Measurements from ENCODE around the gene TOP1.
"Not testable (repeated sequence)": the region's sequence is repeated elsewhere in the genome, so short reads cannot be mapped to it uniquely, and the experiment has no call there.

The TOP1 gene

DNA sequence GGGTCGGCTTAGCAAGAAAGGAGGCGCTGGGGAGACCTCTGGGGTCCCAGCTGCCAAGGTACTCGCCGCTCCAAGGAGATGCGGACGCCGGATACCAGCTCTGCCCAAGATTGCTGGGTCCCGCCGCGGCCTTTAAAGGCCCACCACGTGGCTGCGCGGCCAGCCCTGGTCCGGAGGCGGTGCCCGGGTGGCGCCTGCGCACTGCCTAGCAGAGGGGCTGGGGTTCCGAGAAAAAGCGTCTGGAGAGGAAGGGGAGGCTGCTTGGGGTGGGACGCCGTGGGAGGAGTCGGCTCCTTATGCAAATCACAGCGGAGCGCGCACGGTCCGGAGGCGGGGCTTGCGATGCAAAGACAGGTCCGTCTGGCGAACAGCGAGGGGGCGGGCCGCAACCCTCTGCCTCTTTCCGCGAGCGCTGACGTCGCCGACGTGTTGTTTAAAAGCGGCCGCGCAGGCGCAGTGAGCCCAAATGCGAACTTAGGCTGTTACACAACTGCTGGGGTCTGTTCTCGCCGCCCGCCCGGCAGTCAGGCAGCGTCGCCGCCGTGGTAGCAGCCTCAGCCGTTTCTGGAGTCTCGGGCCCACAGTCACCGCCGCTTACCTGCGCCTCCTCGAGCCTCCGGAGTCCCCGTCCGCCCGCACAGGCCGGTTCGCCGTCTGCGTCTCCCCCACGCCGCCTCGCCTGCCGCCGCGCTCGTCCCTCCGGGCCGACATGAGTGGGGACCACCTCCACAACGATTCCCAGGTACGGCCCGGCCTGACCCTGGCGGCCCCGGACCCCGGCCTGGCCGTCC lies at the start of gene TOP1:
Gene TOP1 (plus strand): TSS at position 464 of the 791 bp plus-strand sequence. CDS start 246 bp downstream, at position 710.
- DNase-seq = peak; percentile 96

DNA sequence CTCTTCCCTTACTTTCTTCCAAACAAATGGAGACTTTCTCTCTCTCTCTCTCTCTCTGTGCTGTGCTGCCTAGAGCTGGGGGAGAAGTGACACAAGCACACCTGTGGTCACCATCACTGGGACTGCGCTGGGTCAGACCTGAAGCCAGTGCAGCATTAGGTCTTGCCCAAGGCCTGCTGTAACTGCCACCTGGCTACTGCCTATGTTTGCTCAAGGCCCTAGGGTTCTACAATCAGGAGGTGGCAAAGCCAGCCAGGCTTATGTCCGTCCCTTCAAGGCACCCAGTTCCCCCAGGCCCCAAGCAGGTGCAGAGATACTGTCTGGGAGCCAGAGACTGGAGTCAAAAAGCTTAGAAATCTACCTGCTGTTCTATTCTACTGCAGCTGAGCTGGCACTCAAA lies 49.4 kb upstream of the TOP1 start:
- no peak for DNase-seq

GRCh38 chr20:40980106-40980827 lies 48.4 kb upstream of the TOP1 start:
- DNase-seq = no peak

DNA sequence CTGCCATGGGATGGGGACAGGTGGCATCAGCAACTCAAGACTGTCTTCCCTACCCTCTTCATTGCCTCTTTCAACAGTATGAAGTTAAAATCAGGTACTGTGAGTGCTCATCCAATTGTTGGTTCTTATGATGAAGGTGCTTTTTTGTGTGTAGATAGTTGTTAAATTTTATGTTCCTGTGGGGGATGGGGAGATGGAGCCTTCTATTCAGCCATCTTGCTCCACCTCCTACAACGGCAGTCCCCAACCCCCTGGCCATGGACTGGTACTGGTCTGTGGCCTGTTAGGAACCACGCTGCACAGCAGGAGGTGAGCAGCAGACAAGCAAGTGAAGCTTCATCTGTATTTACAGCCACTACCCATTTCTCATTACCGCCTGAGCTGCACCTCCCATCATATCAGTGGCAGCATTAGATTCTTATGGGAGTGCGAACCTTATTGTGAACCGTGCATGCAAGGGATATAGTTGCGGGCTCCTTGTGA lies 47.8 kb upstream of the TOP1 start:
- DNase-seq = no peak

DNA sequence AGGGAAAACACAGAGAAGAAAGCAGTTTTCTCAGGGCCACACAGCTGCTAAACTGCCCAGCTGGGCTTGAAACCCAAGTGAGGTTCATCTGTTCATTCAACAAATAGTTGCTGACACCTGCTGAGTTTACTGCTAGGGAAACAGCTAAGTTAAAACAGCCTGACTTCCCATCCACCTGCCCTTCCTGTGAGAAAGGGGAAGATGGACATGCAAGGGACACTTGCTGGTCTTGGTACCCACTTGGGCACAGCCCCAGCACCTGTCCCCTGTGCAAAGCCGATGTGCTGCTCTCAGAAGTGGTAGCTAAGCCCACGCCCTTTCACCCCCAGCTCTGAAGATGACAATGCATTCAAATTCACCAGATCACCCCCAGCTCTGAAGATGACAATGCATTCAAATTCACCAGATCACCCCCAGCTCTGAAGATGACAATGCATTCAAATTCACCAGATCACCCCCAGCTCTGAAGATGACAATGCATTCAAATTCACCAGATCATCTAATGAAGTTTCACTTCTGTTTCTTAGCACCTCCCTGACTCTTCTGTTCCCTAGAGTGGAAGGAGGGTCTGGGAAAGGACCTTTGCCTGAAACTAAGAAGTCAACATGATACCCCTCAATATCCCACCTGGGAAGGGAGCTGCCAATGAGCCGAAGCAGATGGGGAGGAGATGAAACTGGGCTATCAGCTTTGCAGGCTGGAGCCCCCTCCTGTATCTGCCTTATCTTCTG lies 46.0 kb upstream of the TOP1 start:
- DNase-seq = no peak

GRCh38 chr20:40983898-40984297 lies 44.7 kb upstream of the TOP1 start:
- DNase-seq = no peak

GRCh38 chr20:40984496-40984895 lies 44.1 kb upstream of the TOP1 start:
- no peak for DNase-seq

DNA sequence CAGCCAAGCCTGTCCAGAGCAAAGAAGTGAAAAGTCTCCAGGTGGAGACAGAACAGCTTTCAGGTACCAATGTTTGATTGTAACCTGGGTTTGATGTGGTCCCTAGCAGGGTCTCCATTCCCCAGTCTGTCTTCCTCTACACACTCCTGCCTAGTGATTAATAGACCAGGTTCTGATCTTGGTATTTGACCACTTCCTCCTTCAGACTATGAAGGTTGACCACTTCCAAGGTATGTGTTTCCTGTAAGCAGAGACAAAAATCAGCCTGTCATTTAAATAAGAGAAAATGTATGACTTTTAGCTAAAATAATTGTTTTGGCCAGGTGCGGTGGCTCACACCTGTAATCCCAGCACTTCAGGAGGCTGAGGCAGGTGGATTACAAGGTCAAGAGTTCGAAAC lies 41.8 kb upstream of the TOP1 start:
- no peak for DNase-seq

- DNase-seq = peak; percentile 51
Measured at GRCh38 chr20:40990542-40991120, 38.0 kb upstream of the TOP1 start.

DNA sequence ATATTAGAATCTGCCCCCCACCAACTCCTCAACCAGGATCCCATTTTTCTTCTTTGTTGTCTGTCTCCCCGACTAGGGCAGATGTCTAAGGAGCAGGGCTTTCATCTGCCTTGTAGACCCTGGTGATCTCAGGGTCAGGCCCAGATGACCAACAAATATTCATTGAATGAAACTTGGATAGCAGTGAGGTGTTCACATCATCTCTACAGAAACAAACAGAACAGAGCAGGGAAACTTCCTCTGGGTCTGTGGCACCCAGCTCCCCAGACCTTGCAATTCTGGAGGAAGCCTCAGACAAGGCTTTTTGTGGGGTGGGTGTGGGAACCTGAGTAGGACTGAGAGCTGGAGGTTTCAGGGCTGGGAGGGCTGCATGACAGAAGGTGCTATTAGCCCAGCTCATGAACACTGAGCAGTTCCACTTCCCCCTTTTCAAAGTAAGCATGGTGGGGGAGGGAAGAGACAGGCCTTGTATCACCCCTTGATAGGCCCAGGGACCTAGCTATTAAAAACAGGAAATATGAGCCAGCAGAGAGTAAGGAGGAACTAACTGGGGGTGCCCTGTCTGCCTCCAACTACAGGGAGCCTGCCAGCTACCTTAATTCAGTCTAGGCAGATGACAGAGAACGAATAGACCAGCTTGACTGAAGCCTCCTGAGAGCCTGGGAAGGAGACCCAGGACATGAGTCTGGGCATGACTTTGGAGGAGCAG lies 37.3 kb upstream of the TOP1 start:
- no peak for DNase-seq

DNA sequence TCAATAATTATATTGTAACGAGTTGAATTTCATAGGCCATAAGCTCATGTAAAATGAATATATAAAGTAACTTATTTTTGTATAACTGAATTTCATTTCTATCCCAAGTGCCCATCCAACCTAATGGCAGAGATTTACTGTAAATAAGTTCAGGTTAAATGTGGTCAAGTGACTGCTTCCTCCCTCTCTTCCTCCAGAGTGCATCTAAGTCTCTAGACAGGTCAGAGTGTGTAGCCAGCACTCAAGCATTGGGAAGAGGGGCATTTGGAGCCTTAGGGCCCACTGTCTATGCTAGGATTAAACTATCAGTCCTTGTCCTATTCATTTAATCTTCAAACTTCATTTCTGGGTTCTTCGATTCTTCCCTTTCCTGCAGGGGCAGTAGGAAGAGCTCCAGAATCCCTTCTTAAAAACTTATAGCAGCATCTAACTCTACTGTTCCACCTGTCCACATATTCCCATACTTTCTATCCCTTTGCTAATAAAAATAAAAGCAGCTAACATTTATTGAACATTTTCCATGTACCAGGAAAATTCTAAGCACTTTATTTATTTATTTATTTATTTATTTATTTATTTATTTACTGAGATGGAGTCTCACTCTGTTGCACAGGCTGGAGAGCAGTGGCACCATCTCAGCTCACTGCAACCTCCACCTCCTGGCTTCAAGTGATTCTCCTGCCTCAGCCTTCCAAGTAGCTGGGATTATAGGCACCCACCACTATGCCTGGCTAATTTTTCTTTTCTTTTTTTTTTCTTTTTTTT lies 36.1 kb upstream of the TOP1 start:
- no peak for DNase-seq

GRCh38 chr20:40993794-40994540 lies 34.7 kb upstream of the TOP1 start:
- DNase-seq = no peak

- DNase-seq = no peak
Measured at GRCh38 chr20:40996326-40996725, 32.3 kb upstream of the TOP1 start.

- no peak for DNase-seq
Measured at GRCh38 chr20:40997116-40997515, 31.5 kb upstream of the TOP1 start.

GRCh38 chr20:40999841-41000240 lies 28.8 kb upstream of the TOP1 start:
- no peak for DNase-seq

DNA sequence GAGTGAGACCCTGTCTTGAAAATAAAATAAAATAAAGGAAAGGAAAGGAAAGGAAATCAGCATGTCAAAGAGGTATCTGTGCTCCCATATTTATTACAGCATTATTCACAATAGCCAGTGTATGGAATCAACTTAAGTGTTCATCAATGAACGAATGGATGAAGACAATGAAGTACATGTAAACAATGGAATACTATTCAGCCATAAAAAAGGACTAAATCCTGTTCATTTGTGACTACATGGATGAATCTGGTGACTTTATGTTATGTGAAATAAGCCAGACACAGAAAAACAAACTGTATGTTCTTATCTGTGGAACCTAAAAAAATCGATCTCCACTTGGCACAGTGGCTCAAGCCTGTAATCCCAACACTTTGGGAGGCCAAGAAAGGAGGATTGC lies 28.0 kb upstream of the TOP1 start:
- DNase-seq = no peak

DNA sequence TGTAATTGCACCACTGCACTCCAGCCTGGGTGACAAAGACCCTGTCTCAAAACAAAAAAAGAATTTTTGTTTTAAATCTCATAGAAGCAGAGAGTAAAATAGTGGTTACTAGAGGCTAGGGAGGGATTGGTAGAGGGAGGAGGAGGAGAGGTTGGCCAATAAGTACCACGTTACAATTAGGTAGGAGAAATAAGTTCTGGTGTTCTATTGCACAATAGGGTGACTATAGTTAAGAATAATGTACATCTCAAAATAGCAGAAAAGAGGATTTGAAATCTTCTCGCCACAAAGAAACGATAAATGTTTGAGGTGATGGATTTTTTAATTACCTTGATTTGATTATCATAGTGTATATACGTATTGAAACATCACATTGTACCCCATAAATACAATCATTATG lies 27.1 kb upstream of the TOP1 start:
- DNase-seq = no peak

DNA sequence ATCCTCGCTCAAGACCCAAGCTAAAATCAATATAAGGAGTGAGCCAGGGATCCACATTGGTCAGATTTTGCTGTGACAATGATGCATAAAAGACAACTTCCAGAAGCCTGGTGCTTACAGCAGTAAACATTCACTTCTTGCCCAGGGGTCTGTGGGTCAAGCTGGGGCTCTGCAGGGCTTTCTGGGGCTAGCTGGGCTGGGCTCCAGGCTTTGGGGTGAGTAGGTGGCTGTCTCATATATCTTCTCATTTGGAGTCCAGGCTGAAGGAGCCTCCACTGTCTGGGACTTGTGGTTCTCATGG lies 25.8 kb upstream of the TOP1 start:
- DNase-seq = no peak

- DNase-seq = no peak
Measured at GRCh38 chr20:41003143-41003935, 25.3 kb upstream of the TOP1 start.

DNA sequence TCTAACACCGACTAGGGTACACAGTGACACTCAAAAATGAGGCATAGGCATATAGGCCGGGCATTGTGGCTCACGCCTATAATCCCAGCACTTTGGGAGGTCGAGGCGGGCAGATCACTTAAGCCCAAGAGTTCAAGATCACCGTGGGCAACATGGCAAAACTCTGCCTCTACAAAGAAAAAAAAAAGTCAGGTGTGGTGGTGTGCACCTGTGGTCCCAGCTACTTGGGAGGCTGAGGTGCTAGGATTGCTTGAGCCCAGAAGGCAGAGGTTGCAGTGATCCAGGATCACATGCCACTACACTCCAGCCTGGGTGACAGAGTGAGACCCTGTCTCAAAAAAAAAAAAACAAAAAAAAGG lies 24.7 kb upstream of the TOP1 start:
- DNase-seq = not testable (repeated sequence)

Data from NCI-H1694 treated with DMSO at 0.1 percent for 48 hours (cell line).